Measurements from ENCODE around the gene HSH2D.
"Not testable (repeated sequence)": the region's sequence is repeated elsewhere in the genome, so short reads cannot be mapped to it uniquely, and the experiment has no call there.

Gene HSH2D

DNA sequence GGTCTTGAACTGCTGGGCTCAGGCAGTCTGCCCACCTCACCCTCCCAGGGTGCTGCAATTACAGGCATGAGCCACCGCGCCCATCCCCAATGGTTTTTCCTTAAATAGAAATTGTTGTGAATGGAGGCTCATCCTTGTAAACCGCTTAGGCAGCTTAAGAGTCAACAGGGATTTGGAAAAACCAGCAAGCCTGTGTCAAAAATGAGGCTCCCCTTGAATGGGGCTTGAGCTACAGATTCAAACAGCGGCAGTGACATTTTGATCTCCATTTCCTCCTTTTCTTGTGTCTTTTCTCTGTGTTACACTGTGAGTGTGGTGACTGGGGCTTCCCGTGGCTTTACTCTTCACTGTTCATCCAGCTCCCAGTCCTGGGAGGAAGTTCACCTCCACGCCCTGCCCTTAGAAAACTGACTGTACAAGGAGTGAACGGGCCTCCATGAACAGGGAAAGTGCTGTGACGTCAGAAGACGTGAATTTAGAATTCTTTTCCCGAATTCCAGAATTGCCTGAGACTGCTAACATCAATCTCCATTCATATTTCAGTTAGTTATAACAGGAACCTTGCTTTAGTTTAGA is 47.1 kb upstream of the HSH2D start:
- Histone ChIP-seq H3K4me3 (ENCODE audit: low read depth, low read length, poor library complexity, severe bottlenecking) (no peak overlapping the region), H3F3A (ENCODE audit: insufficient read depth, low read length) (no peaks in the 10 kb centered on the region), H3K27ac (ENCODE audit: low read depth, low read length, poor library complexity, severe bottlenecking) (no peak overlapping the region), H3K9me3 (ENCODE audit: low read length) (no peaks in the 10 kb centered on the region), H3K4me2 (ENCODE audit: low read length) (no peak overlapping the region), H3K36me3 (ENCODE audit: insufficient read depth, low read length) (peaks cover 32% of the 10 kb centered on the region), H3K9me2 (ENCODE audit: low read depth, low read length) (no peaks in the 10 kb centered on the region), H3K79me2 (ENCODE audit: insufficient read depth, low read length) (no peaks in the 10 kb centered on the region), H4K20me1 (ENCODE audit: insufficient read depth, low read length) (no peaks in the 10 kb centered on the region), H2AFZ (ENCODE audit: low read length) (no peak overlapping the region), H3K4me1 (ENCODE audit: insufficient read depth, low read length, severe bottlenecking) (peaks cover 3% of the 10 kb centered on the region), H3K27me3 (ENCODE audit: insufficient read depth, low read length) (no peaks in the 10 kb centered on the region), H3K9ac (ENCODE audit: low read length) (no peak overlapping the region)
- TF ChIP-seq, protein P1, sequence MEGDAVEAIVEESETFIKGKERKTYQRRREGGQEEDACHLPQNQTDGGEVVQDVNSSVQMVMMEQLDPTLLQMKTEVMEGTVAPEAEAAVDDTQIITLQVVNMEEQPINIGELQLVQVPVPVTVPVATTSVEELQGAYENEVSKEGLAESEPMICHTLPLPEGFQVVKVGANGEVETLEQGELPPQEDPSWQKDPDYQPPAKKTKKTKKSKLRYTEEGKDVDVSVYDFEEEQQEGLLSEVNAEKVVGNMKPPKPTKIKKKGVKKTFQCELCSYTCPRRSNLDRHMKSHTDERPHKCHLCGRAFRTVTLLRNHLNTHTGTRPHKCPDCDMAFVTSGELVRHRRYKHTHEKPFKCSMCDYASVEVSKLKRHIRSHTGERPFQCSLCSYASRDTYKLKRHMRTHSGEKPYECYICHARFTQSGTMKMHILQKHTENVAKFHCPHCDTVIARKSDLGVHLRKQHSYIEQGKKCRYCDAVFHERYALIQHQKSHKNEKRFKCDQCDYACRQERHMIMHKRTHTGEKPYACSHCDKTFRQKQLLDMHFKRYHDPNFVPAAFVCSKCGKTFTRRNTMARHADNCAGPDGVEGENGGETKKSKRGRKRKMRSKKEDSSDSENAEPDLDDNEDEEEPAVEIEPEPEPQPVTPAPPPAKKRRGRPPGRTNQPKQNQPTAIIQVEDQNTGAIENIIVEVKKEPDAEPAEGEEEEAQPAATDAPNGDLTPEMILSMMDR (IDR thresholded peaks at IDR 0.05; ENCODE audit: low read length): no peak
- TF ChIP-seq EZH2 (IDR thresholded peaks at IDR 0.05; ENCODE audit: borderline replicate concordance, low read length): no peak

DNA sequence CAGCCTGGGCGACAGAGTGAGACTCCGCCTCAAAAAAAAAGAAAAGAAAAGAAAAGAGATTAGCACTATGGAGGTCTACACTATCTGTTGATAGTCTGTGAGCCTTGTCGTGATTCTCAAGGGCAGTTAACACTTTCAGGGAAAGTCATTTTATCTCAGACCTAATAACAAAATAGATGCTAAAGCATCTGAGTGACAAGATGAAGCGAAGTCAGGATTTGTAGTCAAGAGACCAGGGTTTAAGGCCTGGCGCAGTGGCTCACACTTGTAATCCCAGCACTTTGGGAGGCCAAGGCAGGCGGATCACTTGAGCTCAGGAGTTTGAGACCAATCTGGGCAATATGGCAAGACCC is 45.1 kb upstream of the HSH2D start:
- H3F3A ChIP-seq (ENCODE audit: insufficient read depth, low read length): no peaks in the 10 kb centered on the region
- TF ChIP-seq, protein P1 (IDR thresholded peaks at IDR 0.05; ENCODE audit: low read length): no peak
- no peak for TF ChIP-seq EZH2 (IDR thresholded peaks at IDR 0.05; ENCODE audit: borderline replicate concordance, low read length)
- no peaks in the 10 kb centered on the region for H3K9me2 ChIP-seq (ENCODE audit: low read depth, low read length)
- H3K27ac ChIP-seq (ENCODE audit: low read depth, low read length, poor library complexity, severe bottlenecking): no peak overlapping the region
- H3K79me2 ChIP-seq (ENCODE audit: insufficient read depth, low read length): no peaks in the 10 kb centered on the region
- H3K9ac ChIP-seq (ENCODE audit: low read length): no peak overlapping the region
- peaks cover 3% of the 10 kb centered on the region for H3K4me1 ChIP-seq (ENCODE audit: insufficient read depth, low read length, severe bottlenecking)
- no peak overlapping the region for H3K4me2 ChIP-seq (ENCODE audit: low read length)
- no peaks in the 10 kb centered on the region for H3K9me3 ChIP-seq (ENCODE audit: low read length)
- H3K36me3 ChIP-seq (ENCODE audit: insufficient read depth, low read length): peaks cover 36% of the 10 kb centered on the region
- H2AFZ ChIP-seq (ENCODE audit: low read length): no peak overlapping the region
- no peak overlapping the region for H3K4me3 ChIP-seq (ENCODE audit: low read depth, low read length, poor library complexity, severe bottlenecking)
- H3K27me3 ChIP-seq (ENCODE audit: insufficient read depth, low read length): no peaks in the 10 kb centered on the region
- no peaks in the 10 kb centered on the region for H4K20me1 ChIP-seq (ENCODE audit: insufficient read depth, low read length)

DNA sequence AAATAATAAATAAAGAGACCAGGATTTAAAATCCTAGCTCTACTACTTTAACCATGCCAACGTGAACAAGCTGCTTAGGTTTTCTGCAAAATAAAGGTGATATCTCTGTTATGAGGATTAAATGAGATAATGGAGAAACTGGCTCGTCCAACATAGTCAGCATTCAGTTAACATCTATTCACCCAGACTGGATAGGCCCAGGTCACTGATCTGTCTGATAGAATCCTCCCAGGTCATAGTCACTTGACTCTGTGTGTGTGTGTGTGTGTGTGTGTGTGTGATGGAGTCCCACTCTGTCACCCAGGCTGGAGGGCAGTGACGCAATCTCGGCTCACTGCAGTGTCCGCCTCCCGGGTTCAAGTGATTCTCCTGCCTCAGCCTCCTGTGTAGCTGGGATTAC is 44.7 kb upstream of the HSH2D start:
- no peaks in the 10 kb centered on the region for H4K20me1 ChIP-seq (ENCODE audit: insufficient read depth, low read length)
- no peak for TF ChIP-seq EZH2 (IDR thresholded peaks at IDR 0.05; ENCODE audit: borderline replicate concordance, low read length)
- TF ChIP-seq, protein P1 (IDR thresholded peaks at IDR 0.05; ENCODE audit: low read length): no peak
- H3K4me3 ChIP-seq (ENCODE audit: low read depth, low read length, poor library complexity, severe bottlenecking): no peak overlapping the region
- H3K27me3 ChIP-seq (ENCODE audit: insufficient read depth, low read length): no peaks in the 10 kb centered on the region
- no peak overlapping the region for H2AFZ ChIP-seq (ENCODE audit: low read length)
- H3F3A ChIP-seq (ENCODE audit: insufficient read depth, low read length): no peaks in the 10 kb centered on the region
- peaks cover 3% of the 10 kb centered on the region for H3K4me1 ChIP-seq (ENCODE audit: insufficient read depth, low read length, severe bottlenecking)
- no peaks in the 10 kb centered on the region for H3K79me2 ChIP-seq (ENCODE audit: insufficient read depth, low read length)
- no peak overlapping the region for H3K27ac ChIP-seq (ENCODE audit: low read depth, low read length, poor library complexity, severe bottlenecking)
- H3K9me3 ChIP-seq (ENCODE audit: low read length): no peaks in the 10 kb centered on the region
- no peak overlapping the region for H3K9ac ChIP-seq (ENCODE audit: low read length)
- H3K9me2 ChIP-seq (ENCODE audit: low read depth, low read length): no peaks in the 10 kb centered on the region
- no peak overlapping the region for H3K4me2 ChIP-seq (ENCODE audit: low read length)
- peaks cover 34% of the 10 kb centered on the region for H3K36me3 ChIP-seq (ENCODE audit: insufficient read depth, low read length)

DNA sequence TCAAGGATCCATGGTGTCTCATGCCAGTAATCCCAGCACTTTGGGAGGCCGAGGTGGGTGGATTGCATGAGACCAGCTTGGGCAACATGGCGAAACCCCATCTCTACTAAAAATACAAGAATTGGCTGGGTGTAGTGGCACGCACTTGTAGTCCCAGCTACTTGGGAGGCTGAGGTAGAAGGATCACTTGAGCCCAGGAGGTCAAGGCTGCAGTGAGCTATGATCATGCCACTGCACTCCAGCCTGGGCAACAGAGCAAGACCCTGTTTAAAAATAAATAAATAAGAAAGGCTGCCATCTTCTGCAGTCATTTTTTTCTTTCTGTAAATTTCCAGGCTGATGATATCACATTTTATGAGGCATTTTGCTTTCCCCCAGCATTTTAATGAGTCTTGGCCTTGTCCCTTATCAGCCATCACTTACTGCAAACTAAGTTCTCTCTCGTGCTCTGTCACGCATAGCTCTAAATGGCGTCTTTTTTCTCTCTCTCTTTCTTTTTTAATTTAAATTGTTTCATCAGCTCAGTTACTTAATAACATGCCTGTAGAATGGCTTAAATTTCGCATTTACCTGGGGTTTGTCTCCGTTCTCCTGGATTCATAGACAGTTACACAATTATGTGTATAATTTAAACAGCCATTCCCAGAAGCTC is 44.0 kb upstream of the HSH2D start:
- H3K4me1 ChIP-seq (ENCODE audit: insufficient read depth, low read length, severe bottlenecking); H4K20me1 ChIP-seq (ENCODE audit: insufficient read depth, low read length); H3K4me3 ChIP-seq (ENCODE audit: low read depth, low read length, poor library complexity, severe bottlenecking); H3F3A ChIP-seq (ENCODE audit: insufficient read depth, low read length); H3K27ac ChIP-seq (ENCODE audit: low read depth, low read length, poor library complexity, severe bottlenecking); H3K9me3 ChIP-seq (ENCODE audit: low read length); H3K27me3 ChIP-seq (ENCODE audit: insufficient read depth, low read length); H3K9me2 ChIP-seq (ENCODE audit: low read depth, low read length); H2AFZ ChIP-seq (ENCODE audit: low read length); H3K4me2 ChIP-seq (ENCODE audit: low read length); H3K9ac ChIP-seq (ENCODE audit: low read length); H3K79me2 ChIP-seq (ENCODE audit: insufficient read depth, low read length): not testable (repeated sequence)
- H3K36me3 ChIP-seq (ENCODE audit: insufficient read depth, low read length): peaks cover 33% of the 10 kb centered on the region
